ENCODE data around the gene EMC9.

- no peak for TF ChIP-seq CTCF (IDR thresholded peaks at IDR 0.05)
- no peak for TF ChIP-seq EZH2phosphoT487 (IDR thresholded peaks at IDR 0.05)
Observed at GRCh38 chr14:24130380-24130716, 11.0 kb downstream of the EMC9 start, which contains the start of gene FITM1.
